ENCODE measurements around the gene AAMP.

DNA sequence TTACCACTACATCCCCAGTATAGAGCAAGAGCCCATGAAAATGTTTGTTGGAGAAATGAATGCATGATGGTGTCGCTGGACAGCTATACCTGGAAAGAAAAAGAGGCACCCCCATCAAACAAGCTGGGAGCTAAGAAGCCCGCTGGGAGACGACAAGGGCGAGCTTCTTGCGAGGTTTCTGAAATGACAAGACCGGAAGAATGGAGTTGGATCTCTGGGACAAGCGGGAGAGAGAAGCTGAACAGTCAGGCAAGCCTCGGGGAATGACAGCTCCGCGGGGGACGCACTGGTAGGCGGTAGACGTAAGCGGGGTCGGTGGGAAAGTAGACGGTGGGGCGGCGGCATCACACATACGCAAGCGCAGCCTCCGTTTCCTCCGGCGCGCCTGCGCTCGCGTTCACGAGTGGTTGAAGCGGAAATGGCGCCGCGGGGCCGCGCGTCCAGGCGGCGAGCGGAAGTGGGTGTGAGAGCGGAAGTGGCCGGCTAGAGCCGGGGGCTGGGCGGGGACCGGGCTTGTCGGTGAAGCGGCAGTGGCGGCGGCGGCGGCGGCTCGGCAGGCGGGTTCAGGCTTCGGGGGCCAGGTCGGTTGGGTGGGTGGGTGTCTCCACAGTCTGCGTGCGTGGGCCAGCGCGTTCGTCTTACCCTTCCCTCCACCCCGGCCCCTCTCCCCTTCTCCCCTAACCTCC is 53.1 kb downstream of the AAMP start, which contains the start of gene ARPC2:
- TF ChIP-seq, protein P1, sequence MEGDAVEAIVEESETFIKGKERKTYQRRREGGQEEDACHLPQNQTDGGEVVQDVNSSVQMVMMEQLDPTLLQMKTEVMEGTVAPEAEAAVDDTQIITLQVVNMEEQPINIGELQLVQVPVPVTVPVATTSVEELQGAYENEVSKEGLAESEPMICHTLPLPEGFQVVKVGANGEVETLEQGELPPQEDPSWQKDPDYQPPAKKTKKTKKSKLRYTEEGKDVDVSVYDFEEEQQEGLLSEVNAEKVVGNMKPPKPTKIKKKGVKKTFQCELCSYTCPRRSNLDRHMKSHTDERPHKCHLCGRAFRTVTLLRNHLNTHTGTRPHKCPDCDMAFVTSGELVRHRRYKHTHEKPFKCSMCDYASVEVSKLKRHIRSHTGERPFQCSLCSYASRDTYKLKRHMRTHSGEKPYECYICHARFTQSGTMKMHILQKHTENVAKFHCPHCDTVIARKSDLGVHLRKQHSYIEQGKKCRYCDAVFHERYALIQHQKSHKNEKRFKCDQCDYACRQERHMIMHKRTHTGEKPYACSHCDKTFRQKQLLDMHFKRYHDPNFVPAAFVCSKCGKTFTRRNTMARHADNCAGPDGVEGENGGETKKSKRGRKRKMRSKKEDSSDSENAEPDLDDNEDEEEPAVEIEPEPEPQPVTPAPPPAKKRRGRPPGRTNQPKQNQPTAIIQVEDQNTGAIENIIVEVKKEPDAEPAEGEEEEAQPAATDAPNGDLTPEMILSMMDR (IDR thresholded peaks at IDR 0.05), result peak in 4 of 7 experiments; percentile 37 to 59 (median 56)
- TF ChIP-seq POLR2A (IDR thresholded peaks at IDR 0.05), result peak; percentile 80 to 95 (median 94)
